Endothelial cell of umbilical vein (primary cell): Measurements from ENCODE around the gene SULT4A1.

ENCODE experiments used
- EZH2 ChIP-seq: IDR thresholded peaks from 2 replicates; pipeline ENCODE4 v1.6.1; 2012; ENCODE audit warnings: borderline replicate concordance, low read depth, mild to moderate bottlenecking, moderate library complexity, low read length, inconsistent platforms; ENCODE audit not compliant: severe bottlenecking
- FOS ChIP-seq: IDR thresholded peaks from 2 replicates; pipeline ENCODE4 v1.6.1; 2011; ENCODE audit warnings: mild to moderate bottlenecking, low read length, moderate library complexity, borderline replicate concordance; ENCODE audit not compliant: insufficient read depth
- GATA2 ChIP-seq: IDR thresholded peaks from 2 replicates; pipeline ENCODE4 v1.7.0; 2011; ENCODE audit warnings: low read depth, mild to moderate bottlenecking, moderate library complexity, mixed read lengths, low read length; ENCODE audit not compliant: insufficient read length, insufficient read depth
- JUN ChIP-seq: IDR thresholded peaks from 2 replicates; pipeline ENCODE4 v1.6.1; 2011; ENCODE audit warnings: borderline replicate concordance, low read depth; ENCODE audit not compliant: insufficient read length, insufficient read depth
- MYC ChIP-seq: IDR thresholded peaks from one replicate; pipeline ENCODE4 v1.6.1; 2011; ENCODE audit warnings: mild to moderate bottlenecking, low read depth, low read length
- POLR2A ChIP-seq: IDR thresholded peaks from 2 replicates; pipeline ENCODE4 v1.6.1; 2012; ENCODE audit warnings: low read depth, mild to moderate bottlenecking, control low read depth, low read length
- POLR2AphosphoS5 ChIP-seq: IDR thresholded peaks from 2 replicates; pipeline ENCODE4 v1.6.1; 2012; ENCODE audit warnings: low read depth, mild to moderate bottlenecking, control low read depth, low read length, moderate library complexity; ENCODE audit not compliant: insufficient read depth
- TF ChIP-seq, protein P1 (sequence below), 2 donors: IDR thresholded peaks; 1 replicate in 1 of 2; 2 replicates in 1 of 2; pipeline ENCODE4 v1.5.1; 2011; ENCODE audit warnings: low read length in 2 of 2, mild to moderate bottlenecking in 2 of 2, moderate library complexity in 2 of 2, control low read depth in 1 of 2, inconsistent platforms in 1 of 2, low read depth in 1 of 2; ENCODE audit not compliant: insufficient read depth in 1 of 2; ENCODE audit errors: extremely low read depth in 1 of 2
- TF ChIP-seq, protein P2 (sequence below): IDR thresholded peaks from 2 replicates; pipeline ENCODE4 v1.6.1; 2011; ENCODE audit not compliant: insufficient read depth, insufficient read length

DNA sequence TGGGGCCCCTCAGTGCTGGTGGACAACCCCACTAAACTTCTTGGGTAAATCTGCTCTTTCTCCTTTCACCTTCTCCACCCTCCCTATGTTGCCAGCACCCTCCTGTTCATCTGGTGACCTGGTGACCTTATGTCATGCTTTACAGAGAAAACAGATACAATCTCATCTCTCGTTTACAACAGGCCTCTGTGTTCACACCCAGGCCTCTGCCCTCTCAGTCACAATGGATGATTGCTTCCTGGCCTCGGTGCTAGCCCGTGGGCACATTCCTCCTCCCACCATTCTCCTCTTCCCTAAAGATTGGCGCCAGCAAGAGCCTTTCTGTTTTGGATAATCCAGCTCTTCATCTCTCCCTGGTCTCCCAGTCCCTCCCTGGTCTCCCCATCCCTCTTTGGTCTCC lies 49.0 kb upstream of the SULT4A1 start:
- TF ChIP-seq POLR2A = no peak
- TF ChIP-seq, protein P1, sequence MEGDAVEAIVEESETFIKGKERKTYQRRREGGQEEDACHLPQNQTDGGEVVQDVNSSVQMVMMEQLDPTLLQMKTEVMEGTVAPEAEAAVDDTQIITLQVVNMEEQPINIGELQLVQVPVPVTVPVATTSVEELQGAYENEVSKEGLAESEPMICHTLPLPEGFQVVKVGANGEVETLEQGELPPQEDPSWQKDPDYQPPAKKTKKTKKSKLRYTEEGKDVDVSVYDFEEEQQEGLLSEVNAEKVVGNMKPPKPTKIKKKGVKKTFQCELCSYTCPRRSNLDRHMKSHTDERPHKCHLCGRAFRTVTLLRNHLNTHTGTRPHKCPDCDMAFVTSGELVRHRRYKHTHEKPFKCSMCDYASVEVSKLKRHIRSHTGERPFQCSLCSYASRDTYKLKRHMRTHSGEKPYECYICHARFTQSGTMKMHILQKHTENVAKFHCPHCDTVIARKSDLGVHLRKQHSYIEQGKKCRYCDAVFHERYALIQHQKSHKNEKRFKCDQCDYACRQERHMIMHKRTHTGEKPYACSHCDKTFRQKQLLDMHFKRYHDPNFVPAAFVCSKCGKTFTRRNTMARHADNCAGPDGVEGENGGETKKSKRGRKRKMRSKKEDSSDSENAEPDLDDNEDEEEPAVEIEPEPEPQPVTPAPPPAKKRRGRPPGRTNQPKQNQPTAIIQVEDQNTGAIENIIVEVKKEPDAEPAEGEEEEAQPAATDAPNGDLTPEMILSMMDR (IDR thresholded peaks at IDR 0.05; ENCODE audit: extremely low read depth in 1 of 2, insufficient read depth in 1 of 2, low read depth in 1 of 2, low read length in 2 of 2) = no peak
- no peak for TF ChIP-seq POLR2AphosphoS5
- TF ChIP-seq EZH2 = no peak
- TF ChIP-seq, protein P2, sequence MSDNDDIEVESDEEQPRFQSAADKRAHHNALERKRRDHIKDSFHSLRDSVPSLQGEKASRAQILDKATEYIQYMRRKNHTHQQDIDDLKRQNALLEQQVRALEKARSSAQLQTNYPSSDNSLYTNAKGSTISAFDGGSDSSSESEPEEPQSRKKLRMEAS = no peak
- no peak for TF ChIP-seq JUN
- no peak for TF ChIP-seq FOS
- no peak for TF ChIP-seq MYC
- no peak for TF ChIP-seq GATA2
